HepG2 (cell line): ENCODE measurements around the gene USP35. TPM values are rescaled to one million over a fixed set of nuclear protein-coding genes. Genes with fewer than 3 reads are reported as not detected.

Experiments
- AHDC1 ChIP-seq: sonication (generic); formaldehyde crosslinking; IDR thresholded peaks from 2 replicates; pipeline ENCODE4 v1.5.1; 2020; ENCODE audit warnings: mild to moderate bottlenecking, missing genetic modification reagents, borderline replicate concordance
- CERS6 ChIP-seq: sonication (generic); formaldehyde crosslinking; IDR thresholded peaks from 2 replicates; pipeline ENCODE4 v1.5.0; 2020; ENCODE audit warnings: missing genetic modification reagents
- FOXC1 ChIP-seq: sonication (generic); formaldehyde crosslinking; IDR thresholded peaks from 2 replicates; pipeline ENCODE4 v1.8.0; 2022; ENCODE audit warnings: mild to moderate bottlenecking, missing genetic modification reagents, borderline replicate concordance
- HCFC1 ChIP-seq: fragments of 150-350 bp; IDR thresholded peaks from 2 replicates; pipeline ENCODE4 v1.6.1; 2014; ENCODE audit warnings: low read depth, low read length
- HES4 ChIP-seq: sonication (generic); formaldehyde crosslinking; IDR thresholded peaks from 2 replicates; pipeline ENCODE4 v1.9.0; 2021; ENCODE audit warnings: mild to moderate bottlenecking, missing genetic modification reagents, borderline replicate concordance
- KDM4B ChIP-seq: sonication (generic); formaldehyde crosslinking; IDR thresholded peaks from 2 replicates; pipeline ENCODE4 v1.4.0; 2020; ENCODE audit warnings: missing genetic modification reagents
- KDM6A ChIP-seq: IDR thresholded peaks from 2 replicates; pipeline ENCODE4 v1.6.1; 2016; ENCODE audit warnings: low read depth
- MIER3 ChIP-seq: IDR thresholded peaks from 2 replicates; pipeline ENCODE4 v1.6.1; 2016; ENCODE audit warnings: missing compliant biosample characterization, borderline replicate concordance
- MIXL1 ChIP-seq: IDR thresholded peaks from 2 replicates; pipeline ENCODE4 v1.6.1; 2016
- TOPORS ChIP-seq: sonication (generic); formaldehyde crosslinking; IDR thresholded peaks from 2 replicates; pipeline ENCODE4 v1.8.0; 2023; ENCODE audit warnings: mild to moderate bottlenecking, missing genetic modification reagents
- ZBTB14 ChIP-seq: sonication (generic); formaldehyde crosslinking; IDR thresholded peaks from 2 replicates; pipeline ENCODE4 v1.4.0; 2020; ENCODE audit warnings: missing genetic modification reagents
- ZFP62 ChIP-seq: sonication (generic); formaldehyde crosslinking; IDR thresholded peaks from 2 replicates; pipeline ENCODE4 v1.4.0; 2020; ENCODE audit warnings: missing genetic modification reagents
- ZNF263 ChIP-seq: sonication (generic); formaldehyde crosslinking; IDR thresholded peaks from 2 replicates; pipeline ENCODE4 v1.4.0; 2020; ENCODE audit warnings: missing genetic modification reagents
- ZNF292 ChIP-seq: sonication (generic); formaldehyde crosslinking; IDR thresholded peaks from 2 replicates; pipeline ENCODE4 v1.8.1; 2022; ENCODE audit warnings: mild to moderate bottlenecking, low read depth, missing genetic modification reagents, borderline replicate concordance
- polyA plus RNA-seq, 8 experiments: library from polyadenylated mRNA; depleted of rRNA in 3 of 8; stranded (reverse) in 7 of 8; unstranded in 1 of 8; fragments of >200 nt; fragmentation: Illumina TruSeq in 4 of 8; extraction: Trizol in 4 of 8; gene quantifications; 2 replicates each; pipeline versions ENCODE4 v1.2.1 to v1.2.3, GENCODE V29; 2011 to 2016; ENCODE audit warnings: low read depth in 4 of 8, missing spikeins in 1 of 8, mixed read lengths in 1 of 8; ENCODE audit not compliant: insufficient read depth in 1 of 8
- total RNA-seq, 5 experiments: library from RNA; depleted of rRNA; stranded (reverse); fragments of >200 nt; fragmentation: Illumina TruSeq; extraction: Trizol; gene quantifications; 2 replicates each; pipeline ENCODE4 v1.2.3, GENCODE V29; 2016; ENCODE audit warnings: low read depth in 1 of 5
- TF ChIP-seq, protein P1 (sequence below): IDR thresholded peaks from 2 replicates; pipeline ENCODE4 v1.6.1; 2016; ENCODE audit warnings: control low read depth
- TF ChIP-seq, protein P2 (sequence below): fragments of 450-650 bp; IDR thresholded peaks from 2 replicates; pipeline ENCODE4 v1.6.1; 2016
- TF ChIP-seq, protein P3 (sequence below): IDR thresholded peaks from 2 replicates; pipeline ENCODE4 v1.6.1; 2016; ENCODE audit warnings: missing biosample characterization, missing genetic modification reagents, low read depth

USP35 gene
- total and polyA plus RNA-seq, 2 of the 13 experiments (the other 11 are each of a cell fraction or from before 2014, with no cell fraction given), result 4.6 to 7.7 TPM

- TF ChIP-seq ZNF292 (CRISPR knock-in tag) (peak; percentile 84; the same call in 1 of the 2 replicates), HCFC1 (no peak), CERS6 (no peak), FOXC1 (no peak), MIER3 (CRISPR knock-in tag) (peak; percentile 95; the same call in 1 of the 2 replicates), ZFP62 (no peak), HES4 (CRISPR knock-in tag) (no peak), AHDC1 (CRISPR knock-in tag) (peak; percentile 88; the same call in 1 of the 2 replicates), KDM6A (CRISPR knock-in tag) (peak; percentile 87), KDM4B (CRISPR knock-in tag) (peak; percentile 92), MIXL1 (CRISPR knock-in tag) (peak; percentile 96), ZBTB14 (CRISPR knock-in tag) (no peak), ZNF263 (no peak), TOPORS (no peak)
- TF ChIP-seq, protein P1, sequence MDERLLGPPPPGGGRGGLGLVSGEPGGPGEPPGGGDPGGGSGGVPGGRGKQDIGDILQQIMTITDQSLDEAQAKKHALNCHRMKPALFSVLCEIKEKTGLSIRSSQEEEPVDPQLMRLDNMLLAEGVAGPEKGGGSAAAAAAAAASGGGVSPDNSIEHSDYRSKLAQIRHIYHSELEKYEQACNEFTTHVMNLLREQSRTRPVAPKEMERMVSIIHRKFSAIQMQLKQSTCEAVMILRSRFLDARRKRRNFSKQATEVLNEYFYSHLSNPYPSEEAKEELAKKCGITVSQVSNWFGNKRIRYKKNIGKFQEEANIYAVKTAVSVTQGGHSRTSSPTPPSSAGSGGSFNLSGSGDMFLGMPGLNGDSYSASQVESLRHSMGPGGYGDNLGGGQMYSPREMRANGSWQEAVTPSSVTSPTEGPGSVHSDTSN (CRISPR knock-in tag), result 0 out of 2 replicates have a peak, but pooled peaks have one; percentile 18
- TF ChIP-seq, protein P2, sequence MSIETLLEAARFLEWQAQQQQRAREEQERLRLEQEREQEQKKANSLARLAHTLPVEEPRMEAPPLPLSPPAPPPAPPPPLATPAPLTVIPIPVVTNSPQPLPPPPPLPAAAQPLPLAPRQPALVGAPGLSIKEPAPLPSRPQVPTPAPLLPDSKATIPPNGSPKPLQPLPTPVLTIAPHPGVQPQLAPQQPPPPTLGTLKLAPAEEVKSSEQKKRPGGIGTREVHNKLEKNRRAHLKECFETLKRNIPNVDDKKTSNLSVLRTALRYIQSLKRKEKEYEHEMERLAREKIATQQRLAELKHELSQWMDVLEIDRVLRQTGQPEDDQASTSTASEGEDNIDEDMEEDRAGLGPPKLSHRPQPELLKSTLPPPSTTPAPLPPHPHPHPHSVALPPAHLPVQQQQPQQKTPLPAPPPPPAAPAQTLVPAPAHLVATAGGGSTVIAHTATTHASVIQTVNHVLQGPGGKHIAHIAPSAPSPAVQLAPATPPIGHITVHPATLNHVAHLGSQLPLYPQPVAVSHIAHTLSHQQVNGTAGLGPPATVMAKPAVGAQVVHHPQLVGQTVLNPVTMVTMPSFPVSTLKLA, result no peak
- TF ChIP-seq, protein P3, sequence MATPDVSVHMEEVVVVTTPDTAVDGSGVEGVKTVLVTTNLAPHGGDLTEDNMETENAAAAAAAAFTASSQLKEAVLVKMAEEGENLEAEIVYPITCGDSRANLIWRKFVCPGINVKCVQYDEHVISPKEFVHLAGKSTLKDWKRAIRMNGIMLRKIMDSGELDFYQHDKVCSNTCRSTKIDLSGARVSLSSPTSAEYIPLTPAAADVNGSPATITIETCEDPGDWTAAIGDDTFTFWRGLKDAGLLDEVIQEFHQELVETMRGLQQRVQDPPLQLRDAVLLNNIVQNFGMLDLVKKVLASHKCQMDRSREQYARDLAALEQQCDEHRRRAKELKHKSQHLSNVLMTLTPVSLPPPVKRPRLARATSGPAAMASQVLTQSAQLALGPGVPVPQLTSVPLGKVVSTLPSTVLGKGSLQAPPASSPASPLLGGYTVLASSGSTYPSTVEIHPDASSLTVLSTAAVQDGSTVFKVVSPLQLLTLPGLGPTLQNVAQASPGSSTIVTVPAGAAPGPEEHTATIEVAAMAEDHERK, result no peak
These were observed 32.4 kb upstream of the USP35 start (continued) for GRCh38 chr11:78156127-78156844.
